Measurements from ENCODE around the gene DAPK2.
"Not testable (repeated sequence)": the region's sequence is repeated elsewhere in the genome, so short reads cannot be mapped to it uniquely, and the experiment has no call there.

The DAPK2 gene

GRCh38 chr15:64089543-64090280 lies 43.4 kb upstream of the DAPK2 start:
- no peak overlapping the region for H3K4me3 ChIP-seq (ENCODE audit: low read depth, low read length)
- TF ChIP-seq, protein P1, sequence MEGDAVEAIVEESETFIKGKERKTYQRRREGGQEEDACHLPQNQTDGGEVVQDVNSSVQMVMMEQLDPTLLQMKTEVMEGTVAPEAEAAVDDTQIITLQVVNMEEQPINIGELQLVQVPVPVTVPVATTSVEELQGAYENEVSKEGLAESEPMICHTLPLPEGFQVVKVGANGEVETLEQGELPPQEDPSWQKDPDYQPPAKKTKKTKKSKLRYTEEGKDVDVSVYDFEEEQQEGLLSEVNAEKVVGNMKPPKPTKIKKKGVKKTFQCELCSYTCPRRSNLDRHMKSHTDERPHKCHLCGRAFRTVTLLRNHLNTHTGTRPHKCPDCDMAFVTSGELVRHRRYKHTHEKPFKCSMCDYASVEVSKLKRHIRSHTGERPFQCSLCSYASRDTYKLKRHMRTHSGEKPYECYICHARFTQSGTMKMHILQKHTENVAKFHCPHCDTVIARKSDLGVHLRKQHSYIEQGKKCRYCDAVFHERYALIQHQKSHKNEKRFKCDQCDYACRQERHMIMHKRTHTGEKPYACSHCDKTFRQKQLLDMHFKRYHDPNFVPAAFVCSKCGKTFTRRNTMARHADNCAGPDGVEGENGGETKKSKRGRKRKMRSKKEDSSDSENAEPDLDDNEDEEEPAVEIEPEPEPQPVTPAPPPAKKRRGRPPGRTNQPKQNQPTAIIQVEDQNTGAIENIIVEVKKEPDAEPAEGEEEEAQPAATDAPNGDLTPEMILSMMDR (IDR thresholded peaks at IDR 0.05; ENCODE audit: borderline replicate concordance, insufficient read depth, low read depth, low read length), result no peak

GRCh38 chr15:64082757-64083156 lies 36.5 kb upstream of the DAPK2 start:
- no peak overlapping the region for H3K4me3 ChIP-seq (ENCODE audit: low read depth, low read length)
- TF ChIP-seq, protein P1 (IDR thresholded peaks at IDR 0.05; ENCODE audit: borderline replicate concordance, insufficient read depth, low read depth, low read length), result no peak

DNA sequence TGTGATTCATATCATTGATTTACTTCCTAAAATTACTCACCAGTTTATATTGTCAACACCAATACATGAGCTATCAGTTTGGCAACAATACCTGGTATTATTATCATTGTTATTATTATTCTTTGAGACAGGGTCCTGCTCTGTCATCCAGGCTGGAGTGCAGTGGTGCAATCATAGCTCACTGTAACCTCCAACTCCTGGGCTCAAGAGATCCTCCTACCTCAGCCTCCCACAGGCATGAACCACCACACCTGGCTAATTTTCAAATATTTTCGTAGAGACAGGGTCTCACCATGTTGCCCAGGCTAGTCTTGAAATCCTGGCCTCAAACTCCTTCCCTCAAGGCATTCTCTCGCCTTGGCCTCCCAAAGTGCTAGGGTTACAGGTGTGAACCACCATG lies 27.2 kb upstream of the DAPK2 start:
- not testable (repeated sequence) for H3K4me3 ChIP-seq (ENCODE audit: low read depth, low read length)

DNA sequence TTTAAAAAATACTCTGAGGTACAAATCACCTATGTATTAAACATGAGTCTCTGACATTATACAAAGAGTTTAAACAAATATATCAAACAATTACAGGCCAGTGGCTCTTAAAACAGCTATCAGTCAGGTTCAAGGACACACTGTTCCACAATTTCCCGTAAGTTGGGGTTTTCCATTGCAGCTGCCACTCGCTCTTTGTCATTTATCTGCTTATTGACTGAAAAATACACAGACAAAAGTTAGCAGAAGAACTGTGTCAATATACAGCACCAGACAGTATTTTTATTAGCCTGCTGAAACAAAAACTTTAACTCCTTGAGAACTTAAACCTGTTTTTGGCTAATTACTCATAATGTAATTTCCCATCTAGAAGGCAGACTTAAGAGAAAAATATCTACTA lies 26.5 kb upstream of the DAPK2 start:
- H3K4me3 ChIP-seq (ENCODE audit: low read depth, low read length), result no peak overlapping the region
- TF ChIP-seq, protein P1 (IDR thresholded peaks at IDR 0.05; ENCODE audit: borderline replicate concordance, insufficient read depth, low read depth, low read length), result no peak

- TF ChIP-seq, protein P1 (IDR thresholded peaks at IDR 0.05; ENCODE audit: borderline replicate concordance, insufficient read depth, low read depth, low read length), result no peak
- no peak overlapping the region for H3K4me3 ChIP-seq (ENCODE audit: low read depth, low read length)
Measured at GRCh38 chr15:64071931-64072765, 25.9 kb upstream of the DAPK2 start.

DNA sequence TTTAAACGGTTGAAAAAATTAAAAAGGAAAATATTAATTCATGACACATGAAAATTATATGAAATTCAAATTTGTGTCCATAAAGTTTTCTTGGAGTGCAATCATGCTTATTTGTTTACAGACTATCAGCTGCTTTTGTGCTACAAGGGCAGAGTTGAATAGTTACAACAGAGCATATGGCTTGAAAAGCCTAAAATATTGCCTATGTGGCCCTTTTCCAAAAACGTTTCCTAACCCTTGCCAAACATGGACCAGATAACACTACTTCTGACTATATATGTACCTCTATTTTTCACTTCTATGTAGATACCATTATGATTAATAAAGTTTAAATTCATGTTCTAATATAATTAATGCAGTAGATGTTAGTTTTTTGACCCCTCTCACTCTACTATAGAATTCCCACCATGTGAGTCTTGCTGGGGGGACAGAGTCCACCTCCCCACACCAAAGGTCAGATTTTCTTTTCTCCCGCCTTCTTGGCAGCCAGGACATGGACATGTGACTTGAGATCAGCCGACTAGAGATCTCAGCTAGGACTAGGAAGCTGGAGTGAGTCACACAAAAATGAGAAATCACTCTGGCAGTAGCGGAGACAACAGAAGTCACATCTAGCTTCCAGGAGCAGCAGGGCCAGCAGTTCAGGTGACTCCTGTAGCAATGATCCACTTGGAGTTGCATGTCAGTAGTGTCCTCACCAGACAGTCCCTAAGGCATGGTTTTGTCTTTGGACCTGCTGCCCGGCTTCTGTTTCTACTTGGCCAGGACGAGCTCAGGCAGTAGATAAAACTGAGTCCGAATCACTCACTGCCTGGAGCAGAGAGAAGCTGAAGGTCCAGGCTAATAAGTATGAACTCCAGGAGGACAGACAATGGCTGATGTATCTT lies 24.9 kb upstream of the DAPK2 start:
- TF ChIP-seq, protein P1 (IDR thresholded peaks at IDR 0.05; ENCODE audit: borderline replicate concordance, insufficient read depth, low read depth, low read length), result no peak

GRCh38 chr15:64070106-64070505 lies 23.8 kb upstream of the DAPK2 start:
- TF ChIP-seq, protein P1 (IDR thresholded peaks at IDR 0.05; ENCODE audit: borderline replicate concordance, insufficient read depth, low read depth, low read length), result no peak
- H3K4me3 ChIP-seq (ENCODE audit: low read depth, low read length), result no peak overlapping the region

More for the DNA sequence above, 24.9 kb upstream of the DAPK2 start:
- H3K4me3 ChIP-seq (ENCODE audit: low read depth, low read length), result no peak overlapping the region
